NB4 (cell line): ENCODE data around the gene GAD1.

Experiments used
- DNase-seq: peaks from one replicate; pipeline ENCODE4 v3.0.0; 2010; ENCODE audit warnings: low read depth
- H3K4me3 ChIP-seq: one replicate; pipeline ENCODE4 v1.5.1; 2011; ENCODE audit warnings: mild to moderate bottlenecking, low read depth, low read length, moderate library complexity
- CTCF ChIP-seq: IDR thresholded peaks from one replicate; pipeline ENCODE4 v1.5.1; 2012; ENCODE audit warnings: low read depth, low read length
- MAX ChIP-seq: IDR thresholded peaks from 2 replicates; pipeline ENCODE4 v1.6.1; 2011; ENCODE audit warnings: low read depth, low read length
- MYC ChIP-seq: IDR thresholded peaks from 2 replicates; pipeline ENCODE4 v1.6.1; 2011; ENCODE audit warnings: low read depth, low read length
- POLR2A ChIP-seq: IDR thresholded peaks from 2 replicates; pipeline ENCODE4 v1.6.1; 2011; ENCODE audit warnings: mild to moderate bottlenecking; ENCODE audit not compliant: insufficient read length; ENCODE audit errors: extremely low read depth

Gene GAD1

DNA sequence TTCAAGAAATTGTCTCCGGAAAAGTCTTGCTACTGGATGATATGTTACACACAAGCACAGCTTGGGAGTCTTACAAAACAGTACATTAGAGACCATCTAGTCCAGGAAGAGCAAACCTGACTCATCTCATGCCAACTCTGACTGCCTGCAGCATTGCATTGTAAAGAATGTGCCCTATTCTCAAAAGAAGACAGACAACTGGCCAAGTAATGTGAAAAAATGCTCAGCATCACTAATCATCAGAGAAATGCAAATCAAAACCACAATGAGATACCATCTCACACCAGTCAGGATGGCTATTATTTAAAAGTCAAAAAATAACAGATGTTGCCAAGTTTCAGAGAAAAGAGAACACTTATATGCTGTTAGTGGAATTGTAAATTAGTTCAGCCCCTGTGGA, 69.7 kb downstream of the GAD1 start:
- TF ChIP-seq POLR2A (no peak), CTCF (no peak), MAX (no peak), MYC (no peak)
- no peak for DNase-seq
- no peak overlapping the region for H3K4me3 ChIP-seq

DNA sequence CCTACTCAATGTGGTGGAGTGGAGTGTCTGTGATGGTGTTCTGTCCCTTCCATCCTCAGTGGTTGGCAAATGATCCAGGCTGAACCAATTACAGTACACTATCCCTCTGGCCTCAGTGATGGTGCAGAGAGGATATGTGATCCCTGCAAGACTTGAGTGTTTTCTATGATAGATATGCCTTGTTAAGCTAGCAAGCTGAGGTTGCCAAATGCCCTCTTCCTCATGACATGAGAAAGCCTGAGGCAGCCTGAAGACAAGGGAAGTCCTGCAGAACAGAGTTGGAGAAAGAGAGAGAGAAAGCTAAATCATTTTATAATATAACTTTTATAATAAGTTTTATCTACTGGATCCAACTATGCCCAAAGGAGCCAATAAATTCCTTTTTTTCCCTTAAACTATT, 70.8 kb downstream of the GAD1 start:
- TF ChIP-seq CTCF: no peak
- TF ChIP-seq MYC: no peak
- H3K4me3 ChIP-seq: no peak overlapping the region
- no peak for DNase-seq

- no peak overlapping the region for H3K4me3 ChIP-seq
Observed at GRCh38 chr2:170887896-170888295, 71.2 kb downstream of the GAD1 start.

GRCh38 chr2:170891893-170892292, 75.2 kb downstream of the GAD1 start:
- TF ChIP-seq CTCF: no peak
- TF ChIP-seq MYC: no peak
- TF ChIP-seq MAX: no peak
- no peak for TF ChIP-seq POLR2A
- DNase-seq: no peak

More at GRCh38 chr2:170887896-170888295, 71.2 kb downstream of the GAD1 start:
- TF ChIP-seq MAX: no peak
- DNase-seq: no peak

GRCh38 chr2:170892391-170892951, 75.8 kb downstream of the GAD1 start:
- DNase-seq: no peak
- TF ChIP-seq CTCF (no peak), POLR2A (no peak), MYC (no peak), MAX (no peak)
- H3K4me3 ChIP-seq: no peak overlapping the region

More at GRCh38 chr2:170891893-170892292, 75.2 kb downstream of the GAD1 start:
- H3K4me3 ChIP-seq: no peak overlapping the region

DNA sequence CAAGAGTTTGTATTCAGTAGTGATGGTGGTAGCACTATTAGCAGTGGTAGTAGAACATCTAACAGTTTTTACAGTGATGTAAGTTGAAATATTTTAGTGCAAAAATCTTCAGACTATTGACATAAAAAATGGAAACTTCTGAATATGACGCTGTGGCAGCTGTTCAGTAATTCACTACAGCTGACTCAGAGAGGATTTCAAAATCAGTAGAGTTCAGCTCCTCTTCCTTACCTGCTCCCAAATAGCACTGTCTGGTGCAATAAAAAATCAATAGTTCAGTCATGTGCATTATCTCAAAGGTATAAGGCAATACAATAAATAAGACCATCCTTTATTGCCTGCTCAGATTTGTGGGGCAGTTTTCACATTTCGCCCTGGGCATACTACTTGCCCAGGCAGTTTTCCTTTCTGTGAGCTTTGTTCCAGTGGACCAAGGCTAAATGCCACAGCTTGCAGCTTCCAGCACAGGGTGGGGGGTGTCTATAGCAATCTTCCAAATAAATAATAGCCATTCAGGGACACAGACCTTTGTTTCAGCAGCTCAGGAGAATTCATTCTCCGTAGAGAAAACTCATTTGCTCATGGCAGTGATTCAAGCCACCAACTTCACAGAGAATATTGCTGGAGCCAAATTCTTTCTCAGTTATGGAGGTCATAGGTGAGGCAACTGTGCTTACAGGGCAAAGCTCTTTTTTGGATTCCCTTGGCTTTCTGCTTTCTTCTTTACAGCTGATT, 78.5 kb downstream of the GAD1 start:
- DNase-seq: no peak
- no peak overlapping the region for H3K4me3 ChIP-seq
- TF ChIP-seq CTCF (no peak), MYC (no peak), POLR2A (no peak), MAX (no peak)
